ENCODE data around the gene COA1. TPM values are rescaled to one million over a fixed set of nuclear protein-coding genes. Genes with fewer than 3 reads are reported as not detected.

COA1 gene
- total RNA-seq, 2 donors from 2014 or later, result 47.9 to 57.5 TPM

DNA sequence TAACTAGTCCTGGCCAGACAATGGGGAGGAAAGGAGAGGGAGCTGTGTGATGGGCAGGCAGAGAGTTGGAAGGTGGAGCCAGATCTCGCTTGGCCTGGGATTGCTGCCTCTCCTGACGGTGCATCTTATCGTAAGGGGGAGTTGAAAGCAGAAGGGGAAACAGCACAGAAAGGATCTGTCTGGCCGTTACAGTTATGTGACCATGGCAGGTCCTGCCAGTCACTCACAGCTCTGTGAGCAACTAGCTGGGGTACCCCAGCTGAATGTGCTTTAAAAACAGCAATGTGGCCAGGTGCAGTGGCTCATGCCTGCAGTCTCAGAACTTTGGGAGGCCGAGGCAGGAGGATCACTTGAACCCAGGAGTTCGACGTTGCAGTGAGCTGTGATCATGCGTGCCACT lies 37.2 kb upstream of the COA1 start:
- TF ChIP-seq POLR2AphosphoS5 (IDR thresholded peaks at IDR 0.05), result no peak
- TF ChIP-seq CTCF (IDR thresholded peaks at IDR 0.05), result no peak
- no peak for TF ChIP-seq POLR2A (IDR thresholded peaks at IDR 0.05)
- WGBS, result 79% methylated on average over 8 of the region's 8 CpGs
- no peak for DNase-seq (ENCODE audit: low spot score)
- Histone ChIP-seq H3K27me3 (replicated peaks; ENCODE audit: insufficient read depth) (no peaks in the 10 kb centered on the region), H3K4me3 (no peak overlapping the region), H3K4me1 (replicated peaks) (no peaks in the 10 kb centered on the region), H3K36me3 (no peaks in the 10 kb centered on the region), H3K9me3 (no peaks in the 10 kb centered on the region), H3K27ac (no peak overlapping the region)
- intact Hi-C loops (cut with DNase I), result no loop called here

- H3K4me1 ChIP-seq (replicated peaks), result no peaks in the 10 kb centered on the region
- no peaks in the 10 kb centered on the region for H3K9me3 ChIP-seq
- H3K4me3 ChIP-seq, result no peak overlapping the region
- H3K27ac ChIP-seq, result peak overlapping the region; percentile 59 to 72
- peak; percentile 24 for DNase-seq (ENCODE audit: low spot score)
- H3K36me3 ChIP-seq, result no peaks in the 10 kb centered on the region
- WGBS, result 59% methylated on average over 10 of the region's 10 CpGs
- TF ChIP-seq POLR2AphosphoS5 (IDR thresholded peaks at IDR 0.05) (peak; percentile 57), CTCF (IDR thresholded peaks at IDR 0.05) (no peak), POLR2A (IDR thresholded peaks at IDR 0.05) (no peak)
- H3K27me3 ChIP-seq (replicated peaks; ENCODE audit: insufficient read depth), result no peaks in the 10 kb centered on the region
- intact Hi-C loops (cut with DNase I), result no loop called here
These were observed 35.6 kb upstream of the COA1 start for GRCh38 chr7:43764807-43765491.

- TF ChIP-seq CTCF (IDR thresholded peaks at IDR 0.05), result no peak
- peak; percentile 4 for TF ChIP-seq POLR2AphosphoS5 (IDR thresholded peaks at IDR 0.05)
- no peaks in the 10 kb centered on the region for H3K27me3 ChIP-seq (replicated peaks; ENCODE audit: insufficient read depth)
- 24% methylated on average over 9 of the region's 9 CpGs for WGBS
- peak overlapping the region; percentile 59 to 72 for H3K27ac ChIP-seq
- H3K4me3 ChIP-seq, result no peak overlapping the region
- no peaks in the 10 kb centered on the region for H3K4me1 ChIP-seq (replicated peaks)
- peak; percentile 46 for DNase-seq (ENCODE audit: low spot score)
- H3K9me3 ChIP-seq, result no peaks in the 10 kb centered on the region
- intact Hi-C loops (cut with DNase I), result no loop called here
- H3K36me3 ChIP-seq, result no peaks in the 10 kb centered on the region
These were observed 34.9 kb upstream of the COA1 start for GRCh38 chr7:43764039-43764761.

DNA sequence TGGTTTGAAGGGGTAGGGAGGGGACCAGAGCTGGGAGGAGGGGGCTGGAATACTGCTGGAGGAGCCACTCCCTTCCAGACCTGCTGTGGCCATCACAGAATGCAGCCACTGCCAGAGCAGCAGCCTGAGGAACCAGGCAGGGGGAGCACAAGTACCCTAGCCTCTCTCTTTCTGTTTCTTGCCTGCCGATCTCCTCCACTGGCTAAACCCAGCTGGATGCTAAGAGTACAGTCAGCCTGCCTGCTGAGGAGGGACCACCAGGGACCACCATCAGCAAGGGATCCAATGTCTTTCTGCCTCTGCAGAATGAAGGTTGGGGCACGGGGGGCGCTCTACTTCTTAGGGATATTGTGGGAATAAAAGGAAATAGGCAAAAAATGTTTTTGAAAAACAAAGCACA lies 33.9 kb upstream of the COA1 start:
- Histone ChIP-seq H3K9me3 (no peaks in the 10 kb centered on the region), H3K4me3 (no peak overlapping the region), H3K4me1 (replicated peaks) (no peaks in the 10 kb centered on the region), H3K27me3 (replicated peaks; ENCODE audit: insufficient read depth) (no peaks in the 10 kb centered on the region), H3K36me3 (no peaks in the 10 kb centered on the region), H3K27ac (peak overlapping the region; percentile 59 to 72)
- DNase-seq (ENCODE audit: low spot score), result no peak
- TF ChIP-seq CTCF (IDR thresholded peaks at IDR 0.05), result no peak
- TF ChIP-seq POLR2A (IDR thresholded peaks at IDR 0.05), result no peak
- TF ChIP-seq POLR2AphosphoS5 (IDR thresholded peaks at IDR 0.05), result no peak
- 81% methylated on average over 3 of the region's 3 CpGs for whole genome bisulfite sequencing
- intact Hi-C loops (cut with DNase I), result no loop called here

All from prostate gland (tissue), 2 donors.